OCI-LY3 (cell line): ENCODE data around the gene CNNM1.

ENCODE experiments used
- H2AFZ ChIP-seq: fragments of 200-600, 300-600 bp; shearing (Covaris generic); 2 replicates; pipeline ENCODE4 v1.6.0; 2014; ENCODE audit warnings: antibody characterized with exemption, low read depth, low read length
- H3K27ac ChIP-seq: fragments of 200-600, 300-600 bp; sonication (generic); 2 replicates; pipeline ENCODE4 v1.5.1; 2014; ENCODE audit warnings: mild to moderate bottlenecking, low read length, moderate library complexity, mixed read lengths
- H3K27me3 ChIP-seq: fragments of 200-600, 300-600 bp; sonication (generic); 2 replicates; pipeline ENCODE4 v1.6.1; 2014; ENCODE audit warnings: low read depth, low read length, mixed read lengths
- H3K36me3 ChIP-seq: fragments of 200-600, 300-600 bp; sonication (generic); replicated peaks from 2 replicates; pipeline ENCODE3; 2014; ENCODE audit warnings: low read depth, low read length, mixed read lengths
- H3K4me1 ChIP-seq: fragments of 300-600, 200-600 bp; sonication (generic); 2 replicates; pipeline ENCODE4 v1.6.1; 2014; ENCODE audit warnings: low read length, mixed read lengths
- H3K4me2 ChIP-seq: fragments of 200-600, 300-600 bp; sonication (generic); 2 replicates; pipeline ENCODE4 v1.6.1; 2014; ENCODE audit warnings: low read length, mixed read lengths
- H3K4me3 ChIP-seq: fragments of 300-600, 200-600 bp; sonication (generic); 2 replicates; pipeline ENCODE4 v1.5.1; 2014; ENCODE audit warnings: antibody characterized with exemption, mild to moderate bottlenecking, low read length, moderate library complexity
- H3K79me2 ChIP-seq: fragments of 300-600, 200-600 bp; shearing (Covaris generic); 2 replicates; pipeline ENCODE4 v1.6.1; 2014; ENCODE audit warnings: mild to moderate bottlenecking, low read length, mixed read lengths
- H3K9ac ChIP-seq: fragments of 300-600, 200-600 bp; shearing (Covaris generic); 2 replicates; pipeline ENCODE4 v1.6.0; 2014; ENCODE audit warnings: mild to moderate bottlenecking, low read length, moderate library complexity
- H3K9me3 ChIP-seq: fragments of 200-600, 300-600 bp; shearing (Covaris generic); 2 replicates; pipeline ENCODE4 v1.6.1; 2014; ENCODE audit warnings: low read length, mixed read lengths; ENCODE audit not compliant: insufficient read depth
- H4K20me1 ChIP-seq: fragments of 200-600, 300-600 bp; sonication (generic); 2 replicates; pipeline ENCODE4 v1.6.1; 2016; ENCODE audit warnings: low read length, mixed read lengths; ENCODE audit not compliant: insufficient read depth
- EZH2phosphoT487 ChIP-seq: fragments of 200-600 bp; shearing (Covaris generic); IDR thresholded peaks from 2 replicates; pipeline ENCODE4 v1.6.1; 2018; ENCODE audit warnings: antibody characterized with exemption, mixed run types, low read depth
- TF ChIP-seq, protein P1 (sequence below): fragments of 200-600, 300-600 bp; sonication (generic); IDR thresholded peaks from 2 replicates; pipeline ENCODE4 v1.5.1; 2014; ENCODE audit warnings: antibody characterized with exemption, low read length, low read depth

The CNNM1 gene

GRCh38 chr10:99326871-99327270, 2.3 kb upstream of the CNNM1 start:
- no peak for TF ChIP-seq EZH2phosphoT487
- TF ChIP-seq, protein P1, sequence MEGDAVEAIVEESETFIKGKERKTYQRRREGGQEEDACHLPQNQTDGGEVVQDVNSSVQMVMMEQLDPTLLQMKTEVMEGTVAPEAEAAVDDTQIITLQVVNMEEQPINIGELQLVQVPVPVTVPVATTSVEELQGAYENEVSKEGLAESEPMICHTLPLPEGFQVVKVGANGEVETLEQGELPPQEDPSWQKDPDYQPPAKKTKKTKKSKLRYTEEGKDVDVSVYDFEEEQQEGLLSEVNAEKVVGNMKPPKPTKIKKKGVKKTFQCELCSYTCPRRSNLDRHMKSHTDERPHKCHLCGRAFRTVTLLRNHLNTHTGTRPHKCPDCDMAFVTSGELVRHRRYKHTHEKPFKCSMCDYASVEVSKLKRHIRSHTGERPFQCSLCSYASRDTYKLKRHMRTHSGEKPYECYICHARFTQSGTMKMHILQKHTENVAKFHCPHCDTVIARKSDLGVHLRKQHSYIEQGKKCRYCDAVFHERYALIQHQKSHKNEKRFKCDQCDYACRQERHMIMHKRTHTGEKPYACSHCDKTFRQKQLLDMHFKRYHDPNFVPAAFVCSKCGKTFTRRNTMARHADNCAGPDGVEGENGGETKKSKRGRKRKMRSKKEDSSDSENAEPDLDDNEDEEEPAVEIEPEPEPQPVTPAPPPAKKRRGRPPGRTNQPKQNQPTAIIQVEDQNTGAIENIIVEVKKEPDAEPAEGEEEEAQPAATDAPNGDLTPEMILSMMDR: no peak
- Histone ChIP-seq H3K4me1 (no peaks in the 10 kb centered on the region), H2AFZ (no peak overlapping the region), H3K4me2 (no peak overlapping the region), H3K4me3 (no peak overlapping the region), H4K20me1 (no peaks in the 10 kb centered on the region), H3K9me3 (no peaks in the 10 kb centered on the region), H3K9ac (no peak overlapping the region), H3K27me3 (0 out of 2 replicates have a peak, but pooled peaks cover 4% of the 10 kb centered on the region), H3K27ac (no peak overlapping the region), H3K36me3 (no peaks in the 10 kb centered on the region), H3K79me2 (no peaks in the 10 kb centered on the region)

DNA sequence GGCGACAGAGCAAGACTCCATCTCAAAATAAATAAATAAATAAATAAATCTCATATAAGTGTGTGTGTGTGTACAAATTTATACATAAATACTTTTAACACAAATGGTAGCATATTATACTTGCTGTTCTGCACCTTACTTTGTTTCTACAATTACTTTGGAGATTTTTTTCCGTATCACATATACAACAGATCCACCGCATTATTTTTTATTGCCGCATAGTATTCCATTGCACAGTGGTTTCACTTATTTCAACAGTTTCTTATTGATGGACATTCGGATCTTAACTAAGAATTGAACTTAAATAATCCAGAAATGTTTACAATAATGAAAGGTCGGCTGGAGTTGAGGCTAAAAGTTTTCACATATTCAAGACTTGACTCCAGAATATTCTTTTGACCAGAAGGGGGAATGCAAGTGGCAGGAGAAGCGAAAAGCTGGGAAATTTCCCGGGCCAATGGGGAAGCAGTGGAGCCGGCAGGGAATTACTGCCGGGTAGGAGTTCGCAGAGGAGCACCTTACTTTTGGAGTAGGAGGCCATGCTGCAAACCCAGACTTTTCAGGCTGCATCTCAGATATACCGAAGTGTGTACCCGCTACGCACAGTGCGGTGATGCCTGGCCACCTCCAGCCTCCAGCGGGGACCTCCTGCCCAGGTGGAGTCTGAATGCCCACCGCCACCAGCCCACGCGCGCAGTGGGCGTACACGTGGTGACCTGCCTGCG, 415 bp upstream of the CNNM1 start:
- no peak overlapping the region for H3K4me3 ChIP-seq
- H3K36me3 ChIP-seq: no peaks in the 10 kb centered on the region
- H3K9ac ChIP-seq: no peak overlapping the region
- H3K79me2 ChIP-seq: no peaks in the 10 kb centered on the region
- H4K20me1 ChIP-seq: no peaks in the 10 kb centered on the region
- H3K4me2 ChIP-seq: no peak overlapping the region
- H2AFZ ChIP-seq: no peak overlapping the region
- H3K4me1 ChIP-seq: no peaks in the 10 kb centered on the region
- no peak overlapping the region for H3K27ac ChIP-seq
- no peaks in the 10 kb centered on the region for H3K27me3 ChIP-seq
- TF ChIP-seq, protein P1: no peak
- no peak for TF ChIP-seq EZH2phosphoT487
- H3K9me3 ChIP-seq: no peaks in the 10 kb centered on the region

- Histone ChIP-seq H3K79me2 (no peaks in the 10 kb centered on the region), H3K4me1 (no peaks in the 10 kb centered on the region), H3K36me3 (no peaks in the 10 kb centered on the region), H3K4me3 (no peak overlapping the region), H3K9me3 (no peaks in the 10 kb centered on the region), H2AFZ (no peak overlapping the region), H3K9ac (no peak overlapping the region), H3K4me2 (no peak overlapping the region), H4K20me1 (no peaks in the 10 kb centered on the region), H3K27me3 (no peaks in the 10 kb centered on the region), H3K27ac (no peak overlapping the region)
- TF ChIP-seq, protein P1: no peak
- TF ChIP-seq EZH2phosphoT487: no peak
These were observed 594 bp downstream of the CNNM1 start for GRCh38 chr10:99329554-99330346.

DNA sequence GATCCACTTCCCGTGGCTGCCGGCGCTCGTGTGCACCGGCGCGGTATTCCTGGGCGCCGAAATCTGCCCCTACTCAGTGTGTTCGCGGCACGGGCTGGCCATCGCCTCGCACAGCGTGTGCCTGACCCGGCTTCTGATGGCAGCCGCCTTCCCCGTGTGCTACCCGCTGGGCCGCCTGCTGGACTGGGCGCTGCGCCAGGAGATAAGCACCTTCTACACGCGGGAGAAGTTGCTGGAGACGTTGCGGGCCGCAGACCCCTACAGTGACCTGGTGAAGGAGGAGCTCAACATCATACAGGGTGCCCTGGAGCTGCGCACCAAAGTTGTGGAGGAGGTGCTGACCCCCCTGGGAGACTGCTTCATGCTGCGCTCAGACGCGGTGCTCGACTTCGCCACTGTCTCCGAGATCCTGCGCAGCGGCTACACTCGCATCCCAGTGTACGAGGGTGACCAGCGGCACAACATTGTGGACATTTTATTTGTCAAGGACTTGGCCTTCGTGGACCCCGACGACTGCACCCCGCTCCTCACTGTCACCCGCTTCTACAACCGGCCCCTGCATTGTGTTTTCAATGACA, 1.3 kb downstream of the CNNM1 start:
- H3K4me3 ChIP-seq: no peak overlapping the region
- H4K20me1 ChIP-seq: no peaks in the 10 kb centered on the region
- no peaks in the 10 kb centered on the region for H3K79me2 ChIP-seq
- no peak overlapping the region for H2AFZ ChIP-seq
- H3K9me3 ChIP-seq: no peaks in the 10 kb centered on the region
- H3K4me2 ChIP-seq: no peak overlapping the region
- 0 out of 2 replicates have a peak, but pooled peaks cover 2% of the 10 kb centered on the region for H3K27me3 ChIP-seq
- no peaks in the 10 kb centered on the region for H3K36me3 ChIP-seq
- H3K4me1 ChIP-seq: no peaks in the 10 kb centered on the region
- TF ChIP-seq EZH2phosphoT487: no peak
- TF ChIP-seq, protein P1: no peak
- no peak overlapping the region for H3K27ac ChIP-seq
- H3K9ac ChIP-seq: no peak overlapping the region
